OCI-LY7 (cell line): ENCODE measurements around the gene NPM3. TPM values are rescaled to one million over a fixed set of nuclear protein-coding genes. Genes with fewer than 3 reads are reported as not detected.

Experiments used
- BruUV-seq: library from RNA; stranded (reverse); fragments of 400-500 nt; replicated peaks from 2 replicates; lab custom pipeline; 2021; lab: Mats Ljungman, UMichigan
- CTCF ChIA-PET: fragments of 300-600 bp; sonication (Branson Sonifier 250); formaldehyde crosslinking; loops from one replicate; lab custom pipeline; 2022; ENCODE audit warnings: antibody characterized with exemption; ENCODE audit not compliant: unreplicated experiment; lab: Charles Lee
- POLR2A ChIA-PET: fragments of 300-600 bp; sonication (Branson Sonifier 250); formaldehyde crosslinking; loops from one replicate; lab custom pipeline; 2022; ENCODE audit warnings: antibody characterized with exemption; lab: Charles Lee
- DNase-seq: peaks from one replicate; pipeline ENCODE4 v3.0.0-alpha.2; 2015; ENCODE audit warnings: low spot score
- H2AFZ ChIP-seq: fragments of 200-600 bp; sonication (generic), shearing (Covaris generic); 2 replicates; pipeline ENCODE4 v1.6.1; 2014; ENCODE audit warnings: mild to moderate bottlenecking, antibody characterized with exemption, low read length, moderate library complexity
- H3K27ac ChIP-seq: fragments of 200-600 bp; sonication (generic); 2 replicates; pipeline ENCODE4 v1.5.1; 2014; ENCODE audit warnings: mixed run types, low read depth, mild to moderate bottlenecking, moderate library complexity, low read length, inconsistent platforms; ENCODE audit not compliant: poor library complexity, severe bottlenecking
- H3K36me3 ChIP-seq: fragments of 200-600 bp; sonication (generic); 2 replicates; pipeline ENCODE4 v1.6.1; 2014; ENCODE audit warnings: mild to moderate bottlenecking, antibody characterized with exemption, low read length, moderate library complexity, mixed read lengths; ENCODE audit not compliant: insufficient read depth
- H3K4me1 ChIP-seq: fragments of 200-600 bp; sonication (generic); 2 replicates; pipeline ENCODE4 v1.5.1; 2014; ENCODE audit warnings: mild to moderate bottlenecking, low read length; ENCODE audit not compliant: insufficient read depth, poor library complexity, severe bottlenecking
- H3K4me2 ChIP-seq: fragments of 200-600 bp; sonication (generic); 2 replicates; pipeline ENCODE4 v1.6.1; 2014; ENCODE audit warnings: mild to moderate bottlenecking, low read length
- H3K4me3 ChIP-seq: fragments of 200-600 bp; sonication (generic); 2 replicates; pipeline ENCODE4 v1.5.1; 2014; ENCODE audit warnings: mild to moderate bottlenecking, low read depth, low read length; ENCODE audit not compliant: poor library complexity, severe bottlenecking
- H3K79me2 ChIP-seq: fragments of 200-600 bp; sonication (generic); 2 replicates; pipeline ENCODE4 v1.6.1; 2016; ENCODE audit warnings: low read depth, mild to moderate bottlenecking, low read length, moderate library complexity, mixed read lengths; ENCODE audit not compliant: insufficient read depth
- H3K9me2 ChIP-seq: fragments of 200-600 bp; sonication (generic); 2 replicates; pipeline ENCODE4 v1.6.1; 2016; ENCODE audit warnings: mild to moderate bottlenecking, low read length, mixed read lengths; ENCODE audit not compliant: insufficient read depth
- H3K9me3 ChIP-seq: fragments of 200-600 bp; sonication (generic); 2 replicates; pipeline ENCODE4 v1.6.1; 2014; ENCODE audit warnings: mild to moderate bottlenecking, mixed run types, low read length, mixed read lengths
- H4K20me1 ChIP-seq: fragments of 200-600 bp; sonication (generic); 2 replicates; pipeline ENCODE4 v1.6.1; 2014; ENCODE audit warnings: mild to moderate bottlenecking, antibody characterized with exemption, low read length, moderate library complexity, mixed read lengths; ENCODE audit not compliant: insufficient read depth
- EZH2phosphoT487 ChIP-seq: fragments of 200-600 bp; sonication (generic); IDR thresholded peaks from 2 replicates; pipeline ENCODE4 v1.6.1; 2018; ENCODE audit warnings: low read depth, borderline replicate concordance, mild to moderate bottlenecking, mixed run types, antibody characterized with exemption, low read length, moderate library complexity, mixed read lengths
- intact Hi-C: fragments of 100-400 bp; cut with micrococcal nuclease; formaldehyde crosslinking; loops from one replicate; pipeline ENCODE4 v1.10.0; 2022; ENCODE audit not compliant: unreplicated experiment
- total RNA-seq, 2 experiments: library from RNA; depleted of rRNA in 1 of 2; stranded (reverse); fragments of >200 nt in 1 of 2; shearing (Covaris generic) in 1 of 2; gene quantifications; 2 replicates each; pipeline ENCODE4 v1.2.3, GENCODE V29; 2014 to 2022
- TF ChIP-seq, protein P1 (sequence below): fragments of 200-600 bp; sonication (generic); conservative IDR thresholded peaks from 2 replicates; pipeline ENCODE4 v1.5.1; 2014; ENCODE audit warnings: mild to moderate bottlenecking, antibody characterized with exemption, low read length, moderate library complexity, mixed read lengths

NPM3 gene
- total RNA-seq, 2 experiments from 2014 or later, result 111 to 115 TPM

DNA sequence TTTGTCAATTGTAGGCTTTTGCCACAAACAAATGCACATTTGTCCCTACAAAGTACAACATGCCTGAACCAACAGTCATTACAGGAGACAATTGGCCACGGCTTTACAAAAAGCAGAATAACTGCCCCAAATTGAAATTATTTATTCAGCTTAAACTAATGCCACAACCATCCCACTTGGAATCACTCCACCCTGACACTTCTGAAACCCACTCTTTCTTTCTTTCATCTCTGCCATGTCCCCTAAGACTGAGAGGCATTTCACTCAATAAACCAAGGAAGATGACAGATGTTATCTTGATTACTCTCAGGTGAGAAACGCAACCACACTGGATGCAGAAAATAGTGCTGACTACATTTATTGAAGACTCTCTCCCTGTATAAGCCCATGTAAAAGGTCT, 2.6 kb upstream of the NPM3 start:
- no peak overlapping the region for H3K4me2 ChIP-seq
- POLR2A ChIA-PET, result no interaction called here
- H3K27ac ChIP-seq, result no peak overlapping the region
- peaks cover 22% of the 10 kb centered on the region for H3K4me1 ChIP-seq
- no peak overlapping the region for H2AFZ ChIP-seq
- no peak for DNase-seq
- peaks cover 71% of the 10 kb centered on the region for H3K36me3 ChIP-seq
- TSS peak; percentile 70 for BruUV-seq
- intact Hi-C loops, result loop anchor here (10.0 kb wide), 1 partner anchor 571 kb away; no protein-coding TSS in a partner anchor
- H3K9me2 ChIP-seq, result no peaks in the 10 kb centered on the region
- H3K79me2 ChIP-seq, result peaks cover 17% of the 10 kb centered on the region; the same call in 1 of the 2 replicates
- no peaks in the 10 kb centered on the region for H4K20me1 ChIP-seq
- H3K4me3 ChIP-seq, result no peak overlapping the region
- TF ChIP-seq EZH2phosphoT487, result no peak
- TF ChIP-seq, protein P1, sequence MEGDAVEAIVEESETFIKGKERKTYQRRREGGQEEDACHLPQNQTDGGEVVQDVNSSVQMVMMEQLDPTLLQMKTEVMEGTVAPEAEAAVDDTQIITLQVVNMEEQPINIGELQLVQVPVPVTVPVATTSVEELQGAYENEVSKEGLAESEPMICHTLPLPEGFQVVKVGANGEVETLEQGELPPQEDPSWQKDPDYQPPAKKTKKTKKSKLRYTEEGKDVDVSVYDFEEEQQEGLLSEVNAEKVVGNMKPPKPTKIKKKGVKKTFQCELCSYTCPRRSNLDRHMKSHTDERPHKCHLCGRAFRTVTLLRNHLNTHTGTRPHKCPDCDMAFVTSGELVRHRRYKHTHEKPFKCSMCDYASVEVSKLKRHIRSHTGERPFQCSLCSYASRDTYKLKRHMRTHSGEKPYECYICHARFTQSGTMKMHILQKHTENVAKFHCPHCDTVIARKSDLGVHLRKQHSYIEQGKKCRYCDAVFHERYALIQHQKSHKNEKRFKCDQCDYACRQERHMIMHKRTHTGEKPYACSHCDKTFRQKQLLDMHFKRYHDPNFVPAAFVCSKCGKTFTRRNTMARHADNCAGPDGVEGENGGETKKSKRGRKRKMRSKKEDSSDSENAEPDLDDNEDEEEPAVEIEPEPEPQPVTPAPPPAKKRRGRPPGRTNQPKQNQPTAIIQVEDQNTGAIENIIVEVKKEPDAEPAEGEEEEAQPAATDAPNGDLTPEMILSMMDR, result no peak
- H3K9me3 ChIP-seq, result no peaks in the 10 kb centered on the region
- CTCF ChIA-PET, result no interaction called here

DNA sequence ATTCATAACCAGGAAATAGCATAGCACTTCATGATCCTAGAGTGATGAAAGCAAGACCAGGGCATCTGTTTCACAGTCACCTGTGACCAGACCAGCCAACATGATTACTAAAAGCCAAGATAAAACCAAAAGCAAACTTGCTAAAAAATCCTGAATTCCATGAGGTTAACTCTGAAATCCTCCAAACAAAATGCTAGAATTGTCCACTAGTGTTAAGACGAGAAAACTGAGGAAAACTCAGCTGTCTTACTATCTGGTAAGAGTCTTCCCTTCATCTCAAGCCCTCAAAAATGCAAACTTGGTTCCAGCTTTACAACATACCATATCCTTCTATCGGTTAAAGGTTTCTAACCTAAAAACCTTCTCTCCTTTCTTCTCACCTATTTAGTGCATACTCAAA, 1.3 kb upstream of the NPM3 start:
- no peak for DNase-seq
- Histone ChIP-seq H3K9me2 (no peaks in the 10 kb centered on the region), H3K9me3 (no peaks in the 10 kb centered on the region), H3K27ac (peak overlapping the region; percentile 4), H3K36me3 (peaks cover 68% of the 10 kb centered on the region), H3K4me1 (peaks cover 33% of the 10 kb centered on the region), H2AFZ (no peak overlapping the region), H4K20me1 (no peaks in the 10 kb centered on the region), H3K4me2 (no peak overlapping the region), H3K4me3 (no peak overlapping the region), H3K79me2 (peaks cover 17% of the 10 kb centered on the region; the same call in 1 of the 2 replicates)
- ChIA-PET CTCF (no interaction called here), POLR2A (interaction anchor here (0.6 to 2.0 kb wide), 4 partner anchors 12 to 266 kb away, joined by 5 to 9 read pairs (median 7); partner anchors contain the start of genes DPCD and POLL)
- TF ChIP-seq EZH2phosphoT487, result no peak
- TF ChIP-seq, protein P1, result no peak
- intact Hi-C loops, result loop anchor here (5.0 to 10.0 kb wide), 3 partner anchors 167 to 570 kb away; no protein-coding TSS in a partner anchor
- BruUV-seq, result no TSS peak

DNA sequence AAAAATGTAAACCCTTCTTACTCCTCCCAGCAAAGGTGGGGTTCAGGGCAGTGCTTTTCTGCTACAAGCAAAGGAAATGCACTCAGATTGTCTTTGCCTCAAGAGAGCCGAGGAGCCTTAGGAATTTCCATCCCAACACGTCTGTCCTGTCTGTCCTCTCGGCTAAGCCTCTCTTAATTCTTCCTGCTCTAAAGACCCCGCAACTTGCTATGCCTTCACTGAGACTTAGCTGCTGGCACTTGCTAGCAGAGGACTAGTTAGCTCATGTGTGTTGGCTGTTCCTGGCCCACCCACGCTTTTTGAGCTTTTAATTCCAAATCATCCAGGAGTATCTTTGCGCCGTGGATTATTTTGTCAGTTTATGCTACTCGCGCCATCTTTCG, 481 bp upstream of the NPM3 start:
- Histone ChIP-seq H3K27ac (peak overlapping the region; percentile 13), H3K4me3 (peak overlapping the region; percentile 93), H3K36me3 (peaks cover 59% of the 10 kb centered on the region), H3K9me2 (no peaks in the 10 kb centered on the region), H3K4me1 (peaks cover 41% of the 10 kb centered on the region), H4K20me1 (no peaks in the 10 kb centered on the region), H3K79me2 (peaks cover 17% of the 10 kb centered on the region; the same call in 1 of the 2 replicates), H2AFZ (peak overlapping the region; percentile 48; the same call in 1 of the 2 replicates), H3K9me3 (no peaks in the 10 kb centered on the region), H3K4me2 (peak overlapping the region; percentile 96)
- POLR2A ChIA-PET, result interaction anchor here (0.6 to 2.0 kb wide), 5 partner anchors 13 to 208 kb away, joined by 3 to 9 read pairs (median 8); no protein-coding TSS in a partner anchor
- CTCF ChIA-PET, result no interaction called here
- TF ChIP-seq EZH2phosphoT487, result no peak
- TF ChIP-seq, protein P1, result no peak
- DNase-seq, result no peak
- intact Hi-C loops, result loop anchor here (5.0 to 10.0 kb wide), 3 partner anchors 166 to 569 kb away; no protein-coding TSS in a partner anchor
- BruUV-seq, result TSS peak; percentile 86
